CD4-positive, alpha-beta T cell (primary cell): ENCODE results near the gene RAB15. TPM values are rescaled to one million over a fixed set of nuclear protein-coding genes. Genes with fewer than 3 reads are reported as not detected.

Experiments
- ATAC-seq: fragments of 200-7000 bp; cut with Tn5 transposase; one replicate; pipeline ENCODE4 v1.10.0; 2022; ENCODE audit warnings: mild to moderate bottlenecking; ENCODE audit not compliant: poor library complexity
- CTCF ChIA-PET: fragments of 350-600 bp; sonication (Branson Sonifier 250); formaldehyde crosslinking; loops from one replicate; lab custom pipeline; 2021; ENCODE audit warnings: antibody characterized with exemption, inconsistent platforms; lab: Charles Lee
- POLR2A ChIA-PET: fragments of 350-600 bp; sonication (Branson Sonifier 250); formaldehyde crosslinking; loops from one replicate; lab custom pipeline; 2021; ENCODE audit warnings: antibody characterized with exemption, inconsistent platforms; lab: Charles Lee
- DNase-seq, 14 experiments: peaks; one replicate each; pipeline ENCODE4 v3.0.0-alpha.2; 2013 to 2020; ENCODE audit warnings: mixed read lengths in 2 of 14
- H3K27ac ChIP-seq, 2 donors: one replicate each; pipeline versions ENCODE4 v1.5.1 to v1.7.0; 2013; ENCODE audit warnings: low read length in 2 of 2, low read depth in 1 of 2, mild to moderate bottlenecking in 1 of 2
- H3K27me3 ChIP-seq, 2 experiments: 1 replicate in 1 of 2; 2 replicates in 1 of 2; pipeline versions ENCODE4 v1.6.1 to v1.7.0; 2013; ENCODE audit warnings: low read length in 2 of 2, control low read depth in 1 of 2, mild to moderate bottlenecking in 1 of 2, moderate library complexity in 1 of 2; ENCODE audit not compliant: insufficient read depth in 2 of 2, control insufficient read depth in 1 of 2
- H3K36me3 ChIP-seq: one replicate; pipeline ENCODE4 v1.6.1; 2013; ENCODE audit warnings: low read length, control low read depth; ENCODE audit not compliant: insufficient read depth
- H3K4me1 ChIP-seq: one replicate; pipeline ENCODE4 v1.6.1; 2013; ENCODE audit warnings: low read length, control low read depth; ENCODE audit not compliant: insufficient read depth
- H3K4me3 ChIP-seq: one replicate; pipeline ENCODE4 v1.5.1; 2013; ENCODE audit warnings: mild to moderate bottlenecking, low read length, moderate library complexity
- H3K9me3 ChIP-seq, 2 experiments: 1 replicate in 1 of 2; 2 replicates in 1 of 2; pipeline versions ENCODE4 v1.6.1 to v1.7.0; 2013; ENCODE audit warnings: low read length in 2 of 2, mild to moderate bottlenecking in 2 of 2, control low read depth in 1 of 2, moderate library complexity in 1 of 2; ENCODE audit not compliant: control insufficient read depth in 1 of 2, insufficient read depth in 1 of 2
- H3K27ac Mint-ChIP-seq: one replicate; pipeline ENCODE4 v1.8.0; 2020; ENCODE audit warnings: mixed read lengths
- H3K27me3 Mint-ChIP-seq: one replicate; pipeline ENCODE4 v1.8.0; 2021; ENCODE audit warnings: mixed read lengths
- H3K36me3 Mint-ChIP-seq: one replicate; pipeline ENCODE4 v1.8.0; 2021; ENCODE audit warnings: low read depth, mixed read lengths
- H3K4me1 Mint-ChIP-seq: one replicate; pipeline ENCODE4 v1.8.0; 2021; ENCODE audit warnings: low read depth, mixed read lengths
- H3K4me3 Mint-ChIP-seq: one replicate; pipeline ENCODE4 v1.8.0; 2020; ENCODE audit warnings: mild to moderate bottlenecking, mixed read lengths
- H3K9me3 Mint-ChIP-seq: one replicate; pipeline ENCODE4 v1.8.0; 2020; ENCODE audit warnings: mixed read lengths
- intact Hi-C, 2 experiments: fragments of 100-400 bp; cut with DNase I in 1 of 2; cut with micrococcal nuclease in 1 of 2; formaldehyde crosslinking; loops; one replicate each; pipeline versions ENCODE4 v1.15.1 to v1.9.0; 2023 to 2025; cut with DNase I, micrococcal nuclease
- total RNA-seq, 174 experiments: library from RNA in 2 of 174; stranded (reverse) in 2 of 174; gene quantifications; one replicate each; pipeline ENCODE4 v1.2.3 and lab custom pipeline; 2021 to 2026
- TF ChIP-seq, protein P1 (sequence below): fragments of 200-600 bp; IDR thresholded peaks from one replicate; pipeline ENCODE4 v1.8.0; 2022; ENCODE audit warnings: antibody characterized with exemption, mild to moderate bottlenecking

The RAB15 gene
- total RNA-seq, 2 experiments from 2014 or later: 2.6 to 3.8 TPM

GRCh38 chr14:64945431-64946178 lies 26.5 kb downstream of the RAB15 start:
- Histone ChIP-seq H3K27me3 (no peaks in the 10 kb centered on the region), H3K9me3 (no peaks in the 10 kb centered on the region), H3K4me1 (peaks cover 23% of the 10 kb centered on the region), H3K36me3 (peaks cover 66% of the 10 kb centered on the region), H3K4me3 (no peak overlapping the region), H3K27ac (no peak overlapping the region)
- ChIA-PET CTCF (no interaction called here), POLR2A (interaction anchor here (2.5 kb wide), 1 partner anchor 31 kb away, joined by 7 read pairs; the partner anchor contains the start of gene CHURC1)
- Mint-ChIP-seq H3K27me3 (no peaks in the 10 kb centered on the region), H3K4me1 (peaks cover 63% of the 10 kb centered on the region), H3K27ac (peak overlapping the region; percentile 74), H3K4me3 (no peak overlapping the region), H3K36me3 (peaks cover 80% of the 10 kb centered on the region), H3K9me3 (no peaks in the 10 kb centered on the region)
- intact Hi-C loops: no loop called here
- TF ChIP-seq, protein P1, sequence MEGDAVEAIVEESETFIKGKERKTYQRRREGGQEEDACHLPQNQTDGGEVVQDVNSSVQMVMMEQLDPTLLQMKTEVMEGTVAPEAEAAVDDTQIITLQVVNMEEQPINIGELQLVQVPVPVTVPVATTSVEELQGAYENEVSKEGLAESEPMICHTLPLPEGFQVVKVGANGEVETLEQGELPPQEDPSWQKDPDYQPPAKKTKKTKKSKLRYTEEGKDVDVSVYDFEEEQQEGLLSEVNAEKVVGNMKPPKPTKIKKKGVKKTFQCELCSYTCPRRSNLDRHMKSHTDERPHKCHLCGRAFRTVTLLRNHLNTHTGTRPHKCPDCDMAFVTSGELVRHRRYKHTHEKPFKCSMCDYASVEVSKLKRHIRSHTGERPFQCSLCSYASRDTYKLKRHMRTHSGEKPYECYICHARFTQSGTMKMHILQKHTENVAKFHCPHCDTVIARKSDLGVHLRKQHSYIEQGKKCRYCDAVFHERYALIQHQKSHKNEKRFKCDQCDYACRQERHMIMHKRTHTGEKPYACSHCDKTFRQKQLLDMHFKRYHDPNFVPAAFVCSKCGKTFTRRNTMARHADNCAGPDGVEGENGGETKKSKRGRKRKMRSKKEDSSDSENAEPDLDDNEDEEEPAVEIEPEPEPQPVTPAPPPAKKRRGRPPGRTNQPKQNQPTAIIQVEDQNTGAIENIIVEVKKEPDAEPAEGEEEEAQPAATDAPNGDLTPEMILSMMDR: no peak
- no peak for ATAC-seq
- DNase-seq: no peak

GRCh38 chr14:64944861-64945260 lies 27.3 kb downstream of the RAB15 start:
- peaks cover 82% of the 10 kb centered on the region for H3K36me3 Mint-ChIP-seq
- Histone ChIP-seq H3K27ac (no peak overlapping the region), H3K4me3 (no peak overlapping the region), H3K9me3 (no peaks in the 10 kb centered on the region), H3K27me3 (no peaks in the 10 kb centered on the region), H3K4me1 (peaks cover 25% of the 10 kb centered on the region), H3K36me3 (peaks cover 71% of the 10 kb centered on the region)
- H3K4me3 Mint-ChIP-seq: no peak overlapping the region
- CTCF ChIA-PET: interaction anchor here (1.5 kb wide), 1 partner anchor 9 kb away, joined by 3 read pairs; no protein-coding TSS in a partner anchor
- no peaks in the 10 kb centered on the region for H3K27me3 Mint-ChIP-seq
- POLR2A ChIA-PET: interaction anchor here (1.4 kb wide), 1 partner anchor 30 kb away, joined by 5 read pairs; the partner anchor contains the start of gene CHURC1
- intact Hi-C loops: no loop called here
- DNase-seq (no peak), ATAC-seq (no peak)
- no peaks in the 10 kb centered on the region for H3K9me3 Mint-ChIP-seq
- H3K27ac Mint-ChIP-seq: peak overlapping the region; percentile 74
- H3K4me1 Mint-ChIP-seq: peaks cover 70% of the 10 kb centered on the region
- TF ChIP-seq, protein P1: no peak

- DNase-seq (no peak), ATAC-seq (no peak)
- H3K4me3 Mint-ChIP-seq: no peak overlapping the region
- no peaks in the 10 kb centered on the region for H3K9me3 Mint-ChIP-seq
- ChIA-PET POLR2A (interaction anchor here (0.9 to 1.4 kb wide), 2 partner anchors 27 to 29 kb away, joined by 3 to 5 read pairs; partner anchors contain the start of gene CHURC1), CTCF (interaction anchor here (1.5 kb wide), 1 partner anchor 8 kb away, joined by 3 read pairs; no protein-coding TSS in a partner anchor)
- TF ChIP-seq, protein P1: no peak
- H3K27ac ChIP-seq: no peak overlapping the region
- H3K27ac Mint-ChIP-seq: peak overlapping the region; percentile 74
- no peaks in the 10 kb centered on the region for H3K27me3 Mint-ChIP-seq
- H3K36me3 ChIP-seq: peaks cover 77% of the 10 kb centered on the region
- H3K27me3 ChIP-seq: no peaks in the 10 kb centered on the region
- H3K9me3 ChIP-seq: no peaks in the 10 kb centered on the region
- H3K4me1 ChIP-seq: peaks cover 26% of the 10 kb centered on the region
- H3K4me1 Mint-ChIP-seq: peaks cover 78% of the 10 kb centered on the region
- H3K4me3 ChIP-seq: no peak overlapping the region
- intact Hi-C loops: no loop called here
- peaks cover 87% of the 10 kb centered on the region for H3K36me3 Mint-ChIP-seq
These were observed 28.1 kb downstream of the RAB15 start for GRCh38 chr14:64944041-64944440.
